Measurements from ENCODE around the gene NECTIN2.
A peak's percentile ranks its signal among the peaks of the same experiment; 100 is the strongest.
"Not testable (repeated sequence)": the region's sequence is repeated elsewhere in the genome, so short reads cannot be mapped to it uniquely, and the experiment has no call there.

The NECTIN2 gene

GRCh38 chr19:44814517-44814916, 31.6 kb upstream of the NECTIN2 start:
- H3K4me3 ChIP-seq (ENCODE audit: low read depth, low read length), result no peak overlapping the region

GRCh38 chr19:44816301-44816700, 29.8 kb upstream of the NECTIN2 start:
- no peak for DNase-seq (ENCODE audit: low read depth)
- H3K4me3 ChIP-seq (ENCODE audit: low read depth, low read length), result no peak overlapping the region

More at GRCh38 chr19:44814517-44814916, 31.6 kb upstream of the NECTIN2 start:
- no peak for DNase-seq (ENCODE audit: low read depth)

- H3K4me3 ChIP-seq (ENCODE audit: low read depth, low read length), result no peak overlapping the region
- DNase-seq (ENCODE audit: low read depth), result no peak
Observed at GRCh38 chr19:44817725-44818465, 28.2 kb upstream of the NECTIN2 start.

GRCh38 chr19:44818466-44819031, 27.5 kb upstream of the NECTIN2 start:
- DNase-seq (ENCODE audit: low read depth), result no peak
- H3K4me3 ChIP-seq (ENCODE audit: low read depth, low read length), result no peak overlapping the region

- H3K4me3 ChIP-seq (ENCODE audit: low read depth, low read length), result no peak overlapping the region
- no peak for DNase-seq (ENCODE audit: low read depth)
Observed at GRCh38 chr19:44819246-44819832, 26.8 kb upstream of the NECTIN2 start.

GRCh38 chr19:44820648-44821609, 25.2 kb upstream of the NECTIN2 start:
- DNase-seq (ENCODE audit: low read depth), result no peak
- H3K4me3 ChIP-seq (ENCODE audit: low read depth, low read length), result no peak overlapping the region

- no peak overlapping the region for H3K4me3 ChIP-seq (ENCODE audit: low read depth, low read length)
- no peak for DNase-seq (ENCODE audit: low read depth)
Observed at GRCh38 chr19:44822177-44822576, 23.9 kb upstream of the NECTIN2 start.

- no peak for DNase-seq (ENCODE audit: low read depth)
- H3K4me3 ChIP-seq (ENCODE audit: low read depth, low read length), result no peak overlapping the region
Observed at GRCh38 chr19:44822670-44823372, 23.3 kb upstream of the NECTIN2 start.

GRCh38 chr19:44823373-44823698, 22.8 kb upstream of the NECTIN2 start:
- no peak for DNase-seq (ENCODE audit: low read depth)
- no peak overlapping the region for H3K4me3 ChIP-seq (ENCODE audit: low read depth, low read length)

GRCh38 chr19:44824761-44825160, 21.3 kb upstream of the NECTIN2 start:
- H3K4me3 ChIP-seq (ENCODE audit: low read depth, low read length), result no peak overlapping the region
- DNase-seq (ENCODE audit: low read depth), result no peak

GRCh38 chr19:44832875-44833274, 13.2 kb upstream of the NECTIN2 start:
- not testable (repeated sequence) for DNase-seq (ENCODE audit: low read depth); H3K4me3 ChIP-seq (ENCODE audit: low read depth, low read length)

- not testable (repeated sequence) for H3K4me3 ChIP-seq (ENCODE audit: low read depth, low read length); DNase-seq (ENCODE audit: low read depth)
Observed at GRCh38 chr19:44834399-44834798, 11.7 kb upstream of the NECTIN2 start.

GRCh38 chr19:44839276-44839675, 6.8 kb upstream of the NECTIN2 start:
- no peak for DNase-seq (ENCODE audit: low read depth)
- no peak overlapping the region for H3K4me3 ChIP-seq (ENCODE audit: low read depth, low read length)

GRCh38 chr19:44840811-44841210, 5.3 kb upstream of the NECTIN2 start:
- DNase-seq (ENCODE audit: low read depth), result no peak
- H3K4me3 ChIP-seq (ENCODE audit: low read depth, low read length), result no peak overlapping the region

GRCh38 chr19:44841231-44841630, 4.9 kb upstream of the NECTIN2 start:
- DNase-seq (ENCODE audit: low read depth), result no peak
- no peak overlapping the region for H3K4me3 ChIP-seq (ENCODE audit: low read depth, low read length)

GRCh38 chr19:44845286-44845611, 848 bp upstream of the NECTIN2 start:
- peak overlapping the region; percentile 58 for H3K4me3 ChIP-seq (ENCODE audit: low read depth, low read length)
- no peak for DNase-seq (ENCODE audit: low read depth)

- no peak for DNase-seq (ENCODE audit: low read depth)
- H3K4me3 ChIP-seq (ENCODE audit: low read depth, low read length), result peak overlapping the region; percentile 95
Observed at GRCh38 chr19:44846455-44847143, 502 bp downstream of the NECTIN2 start.

- H3K4me3 ChIP-seq (ENCODE audit: low read depth, low read length), result peak overlapping the region; percentile 95
- no peak for DNase-seq (ENCODE audit: low read depth)
Observed at GRCh38 chr19:44847144-44848035, 1.3 kb downstream of the NECTIN2 start.
